Mesenteric fat pad (tissue), 1 donor: ENCODE results near the gene CBLN1. TPM values are rescaled to one million over a fixed set of nuclear protein-coding genes. Genes with fewer than 3 reads are reported as not detected.

Experiments
- DNase-seq: peaks from one replicate; pipeline ENCODE4 v3.0.0-alpha.2; 2020; ENCODE audit warnings: low spot score
- long read RNA-seq: library from polyadenylated mRNA; unstranded; transcript quantifications from one replicate; pipeline ENCODE4 v2.0.0, GENCODE V29; 2020
- total RNA-seq: library from RNA; stranded (reverse); fragmentation: NEBNext Ultra II Directional; extraction: Animal tissue kit (Norgen Biotek cat#: 25700); gene quantifications from one replicate; pipeline ENCODE4 v1.2.1, GENCODE V29; 2021
- donor health status: DM: yes; HTN: yes; CAD: no.

CBLN1 gene
- 0.61 TPM for total RNA-seq
- long read RNA-seq, result 0 reads

DNA sequence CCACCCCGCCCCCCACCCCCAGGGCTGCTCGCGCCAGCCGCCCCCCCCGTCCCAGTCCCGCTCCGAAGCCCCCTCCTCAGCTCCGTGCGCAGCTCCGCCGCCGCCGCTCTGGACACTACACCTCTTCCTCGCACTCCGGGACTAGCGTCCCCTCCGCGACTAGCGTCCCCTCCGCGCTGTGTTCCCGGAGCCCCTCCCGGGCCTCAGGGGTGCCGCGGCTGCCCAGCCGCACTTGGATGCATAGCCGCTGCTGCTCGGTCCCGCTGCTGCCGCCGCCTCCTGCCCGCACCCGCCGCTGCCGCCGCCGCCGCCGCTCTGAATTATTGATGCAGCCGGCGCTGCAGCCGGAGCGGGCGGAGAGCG is at the start of gene CBLN1:
TSS of gene CBLN1 (minus strand) at position 359 of the 363 bp plus-strand sequence. CDS start 373 bp downstream, outside the sequence.
- DNase-seq, result no peak

DNA sequence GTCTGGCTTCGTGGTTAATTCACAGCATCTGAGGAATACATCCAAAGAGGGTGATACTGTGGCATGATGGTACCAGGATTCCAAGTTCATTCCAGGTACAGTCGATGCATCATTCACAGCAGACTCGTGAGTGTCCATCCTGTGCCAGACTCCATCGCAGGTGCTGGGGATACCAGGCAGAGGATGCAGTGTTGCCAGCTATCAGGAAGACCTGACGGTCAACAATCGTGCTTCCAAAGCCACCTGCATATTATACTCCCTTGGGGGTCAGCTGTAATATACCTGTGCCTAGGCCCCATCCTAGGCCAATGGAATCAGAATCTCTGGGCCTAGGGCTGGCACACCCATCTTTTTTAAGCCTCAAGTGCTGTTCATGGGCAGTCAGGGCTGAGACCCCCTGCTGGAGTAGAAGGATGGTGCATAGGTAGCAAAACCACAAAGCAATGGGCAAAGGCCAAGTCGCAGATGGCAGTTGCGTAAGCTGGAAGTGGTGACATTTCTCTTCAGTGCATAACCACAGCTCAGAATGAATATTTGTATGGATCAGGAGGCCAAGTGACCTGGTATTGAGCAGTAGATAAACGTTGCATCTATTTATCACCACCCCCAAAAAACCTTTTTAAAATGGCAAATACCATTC is 49.0 kb upstream of the CBLN1 start:
- DNase-seq, result peak; percentile 75

DNA sequence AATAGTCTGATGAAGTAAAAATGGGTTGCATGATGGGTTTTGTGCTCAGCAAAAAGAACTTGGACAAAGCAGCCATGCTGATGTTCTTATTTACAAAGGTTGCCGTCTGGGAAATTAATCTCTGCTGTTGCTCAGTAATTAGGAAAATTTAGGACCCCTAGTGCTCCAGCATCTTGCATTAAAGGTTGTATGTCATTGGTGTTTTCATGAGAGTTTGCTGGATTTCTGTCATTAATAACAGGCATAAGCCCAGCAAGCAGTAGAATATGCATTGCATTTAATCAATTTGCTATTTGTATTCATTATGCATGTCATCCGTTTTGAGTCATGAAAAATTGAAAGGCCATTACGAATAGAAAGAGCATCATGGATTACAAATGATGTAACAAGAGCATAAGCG is 46.7 kb upstream of the CBLN1 start:
- DNase-seq, result no peak

- DNase-seq, result no peak
Measured at GRCh38 chr16:49327466-49327865, 45.8 kb upstream of the CBLN1 start.

- DNase-seq, result no peak
Measured at GRCh38 chr16:49324703-49325102, 43.1 kb upstream of the CBLN1 start.

DNA sequence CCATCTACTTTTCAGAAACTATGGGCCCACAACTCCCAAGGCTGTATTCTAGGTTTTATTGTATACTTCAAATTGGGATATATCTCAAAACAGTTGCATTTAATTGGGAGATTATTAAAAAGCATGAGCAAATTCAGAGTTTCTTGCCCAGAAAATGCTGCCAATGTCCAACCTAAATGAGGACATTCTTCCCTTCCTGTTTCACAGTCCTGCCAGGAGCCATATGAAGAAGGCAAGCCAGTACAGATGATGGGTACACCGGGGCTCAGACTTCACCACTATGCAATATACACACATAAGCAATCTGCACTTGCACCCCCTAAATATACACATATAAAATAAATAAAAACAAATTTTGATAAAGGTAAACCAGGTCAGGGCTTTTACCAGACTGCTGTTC is 34.0 kb upstream of the CBLN1 start:
- DNase-seq, result no peak

DNA sequence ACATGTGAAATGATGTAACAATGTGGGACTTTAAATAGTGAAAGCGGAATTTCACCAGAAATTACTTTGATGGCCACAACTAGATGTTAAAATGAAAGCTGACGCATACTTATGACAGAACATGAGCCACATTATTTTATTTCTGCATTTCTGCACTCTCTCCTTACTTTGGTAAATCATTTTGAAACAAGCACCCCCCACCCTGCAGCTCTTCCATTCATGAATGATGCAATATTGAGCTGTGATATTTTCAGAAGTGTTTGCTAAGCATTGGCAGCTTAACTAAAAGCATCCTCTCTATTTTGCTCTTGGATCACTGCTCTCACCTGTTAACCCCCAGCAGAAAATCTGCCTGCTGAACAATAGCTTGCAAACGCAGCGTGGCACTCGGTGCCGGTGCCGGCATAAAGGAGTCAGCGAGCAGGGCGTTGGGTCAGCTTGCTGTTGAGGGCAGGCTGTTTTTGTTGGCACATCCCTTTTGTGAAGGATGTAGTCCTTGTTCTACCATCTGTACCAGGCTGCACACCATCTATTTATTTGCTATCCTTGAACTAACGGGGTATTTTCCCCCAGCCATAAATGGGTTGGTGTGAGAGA is 30.8 kb upstream of the CBLN1 start:
- no peak for DNase-seq

GRCh38 chr16:49311823-49312222 is 30.2 kb upstream of the CBLN1 start:
- DNase-seq, result no peak

- no peak for DNase-seq
Measured at GRCh38 chr16:49307176-49307575, 25.5 kb upstream of the CBLN1 start.

DNA sequence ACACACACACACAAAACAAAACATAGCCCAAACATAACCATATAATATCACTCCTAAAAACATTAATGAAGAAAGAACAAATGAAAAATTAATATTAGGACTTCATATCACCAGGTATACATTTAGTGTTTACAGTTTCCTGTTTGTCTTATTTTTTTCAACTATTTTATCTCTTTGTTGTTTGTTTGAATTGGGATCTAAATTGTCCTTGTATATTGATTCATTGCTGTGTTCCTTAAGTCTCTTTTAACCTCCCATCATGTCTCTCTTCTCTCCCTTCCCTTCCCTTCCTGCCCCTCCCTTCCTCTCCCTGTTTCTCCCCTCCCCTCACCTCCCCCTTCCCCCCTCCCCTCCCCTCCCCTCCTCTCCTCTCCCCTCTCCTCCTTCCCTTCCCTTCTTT is 23.8 kb upstream of the CBLN1 start:
- DNase-seq, result no peak

DNA sequence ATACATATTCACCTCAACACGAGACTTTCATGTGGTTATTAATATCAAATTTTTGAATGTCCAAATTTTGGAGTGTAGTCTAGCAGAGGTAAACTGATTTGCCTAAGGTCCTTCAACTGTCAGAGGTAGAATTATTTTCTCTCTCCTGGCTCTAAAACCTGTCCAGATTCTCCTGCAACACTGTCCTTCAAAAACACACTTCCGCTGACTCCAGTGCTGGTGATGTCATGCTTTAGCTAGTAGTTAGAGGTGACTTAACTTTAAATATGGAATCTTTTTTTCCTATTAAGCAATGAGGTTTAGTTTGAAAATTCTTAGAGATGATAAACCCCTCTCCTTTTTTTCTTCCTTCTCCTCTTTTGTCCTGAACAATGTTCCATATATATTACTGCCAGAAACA is 10.8 kb upstream of the CBLN1 start:
- no peak for DNase-seq

- no peak for DNase-seq
Measured at GRCh38 chr16:49287572-49287971, 5.9 kb upstream of the CBLN1 start.

- no peak for DNase-seq
Measured at GRCh38 chr16:49284962-49285361, 3.3 kb upstream of the CBLN1 start.

GRCh38 chr16:49283376-49284049 is 1.9 kb upstream of the CBLN1 start:
- no peak for DNase-seq

- DNase-seq, result no peak
Measured at GRCh38 chr16:49282690-49283375, 1.2 kb upstream of the CBLN1 start.

GRCh38 chr16:49281843-49282642 is 405 bp upstream of the CBLN1 start:
- DNase-seq, result no peak

DNA sequence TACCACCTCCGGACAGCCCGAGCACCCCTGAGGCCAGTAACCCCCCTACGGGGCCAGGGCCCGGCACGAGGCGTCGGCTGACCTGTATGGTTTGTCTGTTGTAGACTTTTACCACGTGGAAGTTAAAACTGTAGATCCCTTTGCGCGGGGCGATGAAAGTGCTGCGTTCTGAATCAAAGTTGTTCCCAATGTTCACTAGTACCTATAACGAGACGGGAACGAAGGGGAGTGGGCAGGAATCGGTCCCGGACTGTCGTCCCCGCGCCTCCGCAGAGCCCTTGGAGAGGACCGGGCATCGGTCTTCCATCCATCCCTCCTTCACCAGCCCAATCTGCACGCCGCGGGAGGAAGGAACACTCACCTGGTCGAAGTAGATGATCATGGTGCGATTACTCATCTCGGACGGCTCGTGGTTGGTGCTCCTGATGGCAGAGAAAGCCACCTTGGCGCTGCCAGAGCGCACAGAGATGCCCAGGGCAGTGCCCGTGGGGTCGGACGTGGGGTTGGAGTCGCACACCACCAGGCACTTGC is 732 bp downstream of the CBLN1 start:
- DNase-seq, result no peak

- no peak for DNase-seq
Measured at GRCh38 chr16:49280105-49280741, 1.4 kb downstream of the CBLN1 start.

- no peak for DNase-seq
Measured at GRCh38 chr16:49278944-49279725, 2.5 kb downstream of the CBLN1 start.

DNA sequence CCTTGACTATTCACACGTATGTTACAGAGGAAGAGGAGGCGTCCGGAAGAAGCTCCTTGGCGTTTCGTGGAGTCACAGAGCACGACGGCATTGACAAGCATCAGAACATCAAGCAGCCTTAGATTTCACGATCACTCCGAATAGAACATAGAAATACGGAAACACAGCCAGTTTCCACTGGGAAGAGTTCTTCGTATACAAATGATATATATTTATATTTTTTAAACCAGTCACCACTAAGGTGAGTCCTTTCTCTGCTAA is 3.1 kb downstream of the CBLN1 start:
- no peak for DNase-seq
